AG09309 (cell line): Measurements from ENCODE around the gene CXorf58.

ENCODE experiments used
- DNase-seq: peaks from one replicate; pipeline ENCODE4 v3.0.0-alpha.2; 2010; ENCODE audit warnings: low read depth
- H3K4me3 ChIP-seq: 2 replicates; pipeline ENCODE4 v1.5.1; 2011; ENCODE audit warnings: mild to moderate bottlenecking, low read depth, low read length, moderate library complexity; ENCODE audit not compliant: control insufficient read depth
- TF ChIP-seq, protein P1 (sequence below): IDR thresholded peaks from 2 replicates; pipeline ENCODE4 v1.5.1; 2011; ENCODE audit warnings: mild to moderate bottlenecking, low read depth, low read length, inconsistent platforms; ENCODE audit not compliant: insufficient read depth, control insufficient read depth; ENCODE audit errors: missing control alignments

The CXorf58 gene

DNA sequence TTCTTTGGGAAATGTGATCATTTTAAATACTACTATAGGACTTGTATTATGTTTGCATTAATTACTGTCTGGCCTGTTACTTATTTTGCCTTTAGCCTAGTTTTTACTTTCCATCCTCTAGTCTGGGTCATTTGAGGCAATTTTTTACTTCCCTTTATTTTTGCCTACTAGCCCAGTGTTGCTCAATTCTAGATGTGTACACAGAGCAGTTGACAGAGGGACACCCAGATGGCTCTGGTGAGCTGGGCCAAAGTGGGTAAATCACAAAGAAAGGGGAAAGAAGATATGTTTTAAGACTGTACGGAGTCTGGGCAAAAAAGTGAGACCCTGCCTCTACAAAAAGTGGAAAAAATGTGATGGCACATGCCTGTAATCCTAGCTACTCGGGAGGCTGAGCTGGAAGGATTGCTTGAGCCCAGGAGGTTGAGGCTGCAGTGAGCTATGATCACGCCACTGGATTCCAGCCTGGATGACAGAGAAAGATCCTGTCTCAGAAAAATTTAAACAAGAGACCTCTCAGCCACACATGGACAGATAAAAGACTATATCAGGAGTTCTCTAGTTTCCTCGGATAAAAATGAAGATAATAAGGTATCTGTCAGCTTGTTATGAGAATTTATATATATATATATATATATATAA, 35.8 kb upstream of the CXorf58 start:
- no peak for DNase-seq
- TF ChIP-seq, protein P1, sequence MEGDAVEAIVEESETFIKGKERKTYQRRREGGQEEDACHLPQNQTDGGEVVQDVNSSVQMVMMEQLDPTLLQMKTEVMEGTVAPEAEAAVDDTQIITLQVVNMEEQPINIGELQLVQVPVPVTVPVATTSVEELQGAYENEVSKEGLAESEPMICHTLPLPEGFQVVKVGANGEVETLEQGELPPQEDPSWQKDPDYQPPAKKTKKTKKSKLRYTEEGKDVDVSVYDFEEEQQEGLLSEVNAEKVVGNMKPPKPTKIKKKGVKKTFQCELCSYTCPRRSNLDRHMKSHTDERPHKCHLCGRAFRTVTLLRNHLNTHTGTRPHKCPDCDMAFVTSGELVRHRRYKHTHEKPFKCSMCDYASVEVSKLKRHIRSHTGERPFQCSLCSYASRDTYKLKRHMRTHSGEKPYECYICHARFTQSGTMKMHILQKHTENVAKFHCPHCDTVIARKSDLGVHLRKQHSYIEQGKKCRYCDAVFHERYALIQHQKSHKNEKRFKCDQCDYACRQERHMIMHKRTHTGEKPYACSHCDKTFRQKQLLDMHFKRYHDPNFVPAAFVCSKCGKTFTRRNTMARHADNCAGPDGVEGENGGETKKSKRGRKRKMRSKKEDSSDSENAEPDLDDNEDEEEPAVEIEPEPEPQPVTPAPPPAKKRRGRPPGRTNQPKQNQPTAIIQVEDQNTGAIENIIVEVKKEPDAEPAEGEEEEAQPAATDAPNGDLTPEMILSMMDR: no peak
- H3K4me3 ChIP-seq: no peak overlapping the region

DNA sequence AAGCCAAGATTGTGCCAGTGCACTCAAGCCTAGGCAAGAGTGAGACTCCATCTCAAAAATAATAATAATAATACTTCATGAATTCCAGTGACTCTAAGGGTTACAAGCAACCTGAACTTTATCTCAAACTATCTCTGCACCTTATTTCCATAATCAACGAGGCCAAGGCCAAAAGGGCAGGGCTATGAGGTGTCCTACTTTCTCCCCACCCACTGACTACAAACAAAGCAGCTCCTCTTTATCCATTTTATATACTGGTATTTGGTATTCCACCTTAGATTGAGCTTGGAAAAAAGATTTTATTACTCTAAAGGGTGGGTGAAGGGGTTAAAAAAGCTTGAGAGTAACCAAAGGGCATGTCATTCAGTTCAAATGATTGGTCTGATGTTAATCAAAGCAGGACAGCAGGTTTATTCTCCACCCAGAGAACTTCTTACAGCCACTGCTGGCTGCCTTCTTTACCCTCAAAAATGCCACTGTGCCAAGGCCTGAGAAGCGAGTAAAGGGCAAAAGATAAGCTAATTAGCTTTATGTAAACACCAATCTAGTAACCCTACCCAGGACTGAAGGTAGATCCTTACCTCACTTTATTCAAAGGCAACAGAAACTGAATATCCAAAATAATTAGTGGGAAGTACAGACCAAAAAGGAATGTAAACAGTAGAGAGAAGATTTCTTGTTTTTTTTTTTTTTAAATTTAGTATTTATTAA, 28.3 kb upstream of the CXorf58 start:
- H3K4me3 ChIP-seq: no peak overlapping the region
- TF ChIP-seq, protein P1: no peak
- no peak for DNase-seq

DNA sequence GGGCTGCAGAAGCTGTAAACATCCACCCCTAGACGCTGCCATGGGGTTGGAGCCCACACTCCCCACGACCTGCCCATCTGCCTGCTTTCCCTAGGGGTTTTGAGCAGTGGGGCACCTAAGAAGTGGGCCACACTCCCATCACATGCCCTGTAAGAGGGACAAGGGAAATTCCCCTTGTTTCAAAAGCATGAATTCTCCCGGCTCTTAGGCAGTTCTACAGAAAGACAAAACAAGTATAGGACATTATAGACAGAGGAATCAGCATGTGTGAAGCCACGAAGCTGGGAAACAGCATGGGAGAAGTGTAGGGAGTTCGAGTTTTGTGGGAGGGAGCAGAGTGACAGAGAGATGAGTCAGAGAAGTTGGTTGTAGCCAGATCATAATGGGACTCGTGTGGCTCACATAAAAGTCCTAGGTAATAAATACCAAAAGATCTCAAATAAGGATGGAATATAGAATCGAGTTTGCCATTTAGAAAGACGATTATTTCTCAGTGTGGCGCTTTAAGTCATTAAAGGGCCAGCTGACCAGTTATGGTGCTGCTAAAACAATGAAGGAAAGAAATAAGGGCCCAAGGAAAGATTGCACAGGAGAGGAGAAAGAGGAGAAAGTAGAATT, 24.0 kb upstream of the CXorf58 start:
- no peak for DNase-seq
- TF ChIP-seq, protein P1: no peak
- H3K4me3 ChIP-seq: no peak overlapping the region

DNA sequence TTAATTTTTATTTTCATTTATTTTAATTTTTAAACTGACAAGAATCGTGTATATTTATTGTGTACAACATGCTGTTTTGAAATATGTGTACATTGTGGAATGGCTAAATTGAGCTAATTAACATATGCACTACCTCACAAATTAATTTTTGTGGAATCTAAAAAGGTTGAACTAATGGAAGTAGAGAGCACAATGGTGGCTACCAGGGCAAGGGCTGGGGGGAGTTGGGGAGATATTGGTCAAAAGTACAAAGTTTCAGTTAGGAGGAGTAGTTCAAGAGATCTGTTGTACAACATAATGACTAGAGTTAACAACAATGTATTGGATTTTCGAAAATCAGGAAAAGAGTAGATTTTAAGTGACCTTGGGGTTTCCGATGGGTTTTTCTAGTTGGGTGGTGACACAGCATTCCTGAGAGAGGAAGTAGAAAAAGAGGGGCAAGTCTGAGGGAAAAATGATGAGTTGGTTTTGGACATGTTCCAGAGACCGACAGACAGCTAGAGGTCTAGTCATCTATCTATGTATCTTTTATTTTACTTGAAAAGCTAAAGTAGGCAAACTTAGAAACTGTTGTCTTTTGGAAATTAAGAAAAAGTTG, 23.3 kb upstream of the CXorf58 start:
- no peak for DNase-seq
- H3K4me3 ChIP-seq: no peak overlapping the region
- TF ChIP-seq, protein P1: no peak

DNA sequence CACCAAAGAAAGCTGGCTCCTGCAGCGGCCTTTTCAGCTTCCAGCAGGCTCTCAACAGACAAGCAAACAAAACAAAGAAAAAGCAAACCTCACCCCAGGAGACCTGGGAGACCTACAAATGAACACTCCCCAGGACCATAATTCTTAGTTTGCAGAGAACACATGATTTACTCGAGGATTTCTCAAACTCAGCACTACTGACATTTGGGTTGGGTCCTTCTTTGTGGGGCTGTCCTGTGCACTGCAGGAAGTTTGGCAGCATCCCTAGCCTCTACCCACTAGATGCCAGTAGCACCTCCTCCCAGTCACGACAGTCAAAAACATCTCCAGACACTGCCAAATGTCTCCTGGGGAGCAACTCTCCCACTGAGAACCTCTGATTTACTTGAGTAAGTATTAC, 22.0 kb upstream of the CXorf58 start:
- no peak overlapping the region for H3K4me3 ChIP-seq
- DNase-seq: no peak
- TF ChIP-seq, protein P1: no peak

DNA sequence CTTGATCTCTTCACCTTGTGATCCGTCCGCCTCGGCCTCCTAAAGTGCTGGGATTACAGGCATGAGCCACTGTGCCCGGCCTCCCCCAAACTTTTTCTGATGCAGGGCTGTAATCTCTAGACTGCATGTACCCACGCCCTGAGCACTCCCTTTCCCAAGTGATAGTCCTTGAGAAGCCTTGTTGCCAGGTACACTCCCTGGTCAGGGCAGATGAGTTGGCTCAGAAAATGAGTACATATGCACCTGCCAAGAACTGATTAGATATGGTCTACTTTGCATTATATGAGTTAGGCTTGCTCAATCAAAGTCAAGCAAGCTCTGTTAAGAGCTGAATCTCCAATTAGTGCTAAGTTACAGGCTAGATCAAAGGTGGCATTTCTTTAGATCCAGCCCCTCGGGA, 20.4 kb upstream of the CXorf58 start:
- TF ChIP-seq, protein P1: no peak
- no peak overlapping the region for H3K4me3 ChIP-seq
- no peak for DNase-seq
